RWPE1 (cell line): Measurements from ENCODE around the gene DCDC2C.

Experiments
- CTCF ChIA-PET: fragments of 350-600 bp; sonication (Branson Sonifier 250); formaldehyde crosslinking; extraction: SDS; loops from one replicate; lab custom pipeline; 2021; lab: Yijun Ruan, JAX
- POLR2A ChIA-PET: fragments of 400-600 bp; formaldehyde crosslinking; extraction: SDS; loops from one replicate; lab custom pipeline; 2020; ENCODE audit warnings: antibody characterized with exemption; ENCODE audit not compliant: low non-redundant PET; lab: Yijun Ruan, JAX
- DNase-seq: peaks from one replicate; pipeline ENCODE4 v3.0.0; 2012; ENCODE audit warnings: low spot score
- H3K27ac ChIP-seq: fragments of 450-650 bp; 2 replicates; pipeline ENCODE4 v1.5.1; 2017
- CTCF ChIP-seq: fragments of 450-650 bp; conservative IDR thresholded peaks from 2 replicates; pipeline ENCODE4 v1.5.1; 2017; ENCODE audit warnings: low read depth, mild to moderate bottlenecking

The DCDC2C gene

DNA sequence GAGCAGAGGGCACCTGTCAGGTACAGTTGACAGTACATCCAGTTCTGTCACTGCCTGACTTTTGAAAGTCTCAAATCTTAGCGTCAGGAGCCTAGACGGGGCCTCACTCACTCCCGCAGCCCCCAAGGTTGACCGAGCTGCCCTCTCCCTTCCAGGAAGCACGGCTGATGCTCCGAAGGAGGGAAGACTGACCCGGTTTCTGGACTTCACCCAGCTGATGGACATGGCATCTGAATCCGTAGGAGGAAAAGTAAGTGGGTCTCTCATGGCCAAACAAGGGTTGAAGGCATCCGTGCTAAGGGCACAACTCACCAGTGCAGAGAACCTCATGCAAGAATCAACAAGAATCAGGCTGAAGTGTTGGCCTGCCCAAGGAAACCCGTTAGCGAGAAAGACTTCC lies 32.4 kb upstream of the DCDC2C start:
- no peak for DNase-seq
- POLR2A ChIA-PET = no interaction called here
- no peak overlapping the region for H3K27ac ChIP-seq
- TF ChIP-seq CTCF = no peak
- CTCF ChIA-PET = interaction anchor here (0.6 to 0.7 kb wide), 2 partner anchors 69 to 1349 kb away, joined by 3 read pairs; no protein-coding TSS in a partner anchor

DNA sequence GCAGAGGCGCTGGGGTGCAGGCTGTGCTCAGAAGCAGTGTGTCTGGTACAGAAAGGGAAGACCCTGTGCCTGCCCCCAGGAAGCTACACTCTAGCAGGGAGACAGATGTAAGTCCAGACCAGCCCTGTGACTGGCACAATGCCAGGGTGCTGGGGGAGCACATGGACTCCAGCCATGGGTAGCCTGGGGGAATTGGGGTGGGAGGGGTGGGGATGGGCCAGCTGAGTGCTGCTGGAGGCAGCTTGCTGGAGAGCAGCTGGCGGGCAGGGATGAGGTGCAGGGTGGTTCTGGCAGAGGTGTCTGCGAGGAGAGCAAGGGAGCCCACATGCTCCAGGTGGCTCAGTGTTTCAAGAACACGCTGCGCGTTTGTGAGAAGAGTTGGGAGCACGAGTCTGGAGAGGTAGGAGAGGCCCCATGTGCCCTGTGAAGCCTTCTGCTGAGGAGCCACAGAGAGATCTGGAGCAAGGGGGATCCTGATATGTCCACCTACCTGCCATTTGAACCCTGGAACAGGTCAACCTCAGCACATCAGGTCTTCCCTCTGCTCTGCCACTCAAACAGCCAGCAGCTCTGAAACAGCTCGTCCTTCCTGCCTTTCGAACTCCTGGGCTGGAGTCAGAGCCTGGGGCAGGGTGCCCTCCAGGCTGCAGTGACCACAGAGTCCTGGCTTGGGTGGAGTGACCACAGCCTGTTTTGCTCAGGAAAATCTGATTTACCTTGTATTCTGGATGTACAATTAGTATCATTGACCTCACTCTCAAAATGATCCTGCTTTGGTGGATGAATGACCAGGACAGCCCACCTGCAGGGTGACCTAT lies 30.3 kb upstream of the DCDC2C start:
- no peak for TF ChIP-seq CTCF
- ChIA-PET POLR2A (no interaction called here), CTCF (no interaction called here)
- H3K27ac ChIP-seq = no peak overlapping the region
- DNase-seq = no peak

DNA sequence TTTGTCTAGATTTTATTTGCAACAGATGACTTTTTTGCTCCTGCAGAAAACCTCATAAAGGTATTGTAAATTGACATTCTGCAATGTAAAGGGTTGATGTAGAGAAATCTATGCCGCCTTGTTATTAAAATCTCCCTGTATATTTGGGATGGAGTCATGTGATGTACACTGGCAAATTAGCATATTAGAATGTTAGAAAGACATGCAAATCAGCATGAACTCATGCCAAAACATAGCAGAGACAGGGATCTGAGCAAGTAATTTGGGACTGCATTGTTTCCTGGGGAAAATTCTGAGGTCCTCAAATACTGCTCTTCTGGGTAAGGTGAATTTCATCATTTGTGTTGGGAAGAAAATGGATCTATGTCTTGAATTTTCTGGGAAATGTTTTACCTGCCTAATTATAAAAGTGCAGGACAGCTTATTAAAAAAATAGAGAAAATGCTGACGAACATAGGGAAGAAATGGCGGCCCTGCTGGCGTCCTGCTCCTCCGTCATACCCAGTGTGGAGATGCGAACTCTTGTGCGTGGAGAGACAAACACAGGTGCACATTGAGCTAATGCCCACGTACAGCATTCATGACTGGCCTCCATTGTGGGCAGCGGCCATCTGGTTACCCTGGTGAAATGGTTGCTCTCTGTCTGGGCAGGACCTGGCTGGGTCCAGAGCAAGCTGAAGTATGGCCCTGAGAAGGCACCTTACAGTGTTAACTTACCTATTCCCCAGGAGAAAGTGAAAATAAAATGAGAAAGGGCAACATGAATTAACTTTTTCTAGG lies 29.1 kb upstream of the DCDC2C start:
- no peak overlapping the region for H3K27ac ChIP-seq
- no peak for DNase-seq
- CTCF ChIA-PET = interaction anchor here (1.0 kb wide), 1 partner anchor 18 kb away, joined by 3 read pairs; no protein-coding TSS in a partner anchor
- POLR2A ChIA-PET = no interaction called here
- no peak for TF ChIP-seq CTCF

GRCh38 chr2:3675687-3676086 lies 27.7 kb upstream of the DCDC2C start:
- TF ChIP-seq CTCF = no peak
- ChIA-PET CTCF (no interaction called here), POLR2A (no interaction called here)
- H3K27ac ChIP-seq = no peak overlapping the region
- DNase-seq = no peak

GRCh38 chr2:3677436-3677835 lies 25.9 kb upstream of the DCDC2C start:
- no peak overlapping the region for H3K27ac ChIP-seq
- CTCF ChIA-PET = no interaction called here
- no peak for TF ChIP-seq CTCF
- no peak for DNase-seq
- POLR2A ChIA-PET = no interaction called here

GRCh38 chr2:3678212-3678611 lies 25.2 kb upstream of the DCDC2C start:
- no peak overlapping the region for H3K27ac ChIP-seq
- POLR2A ChIA-PET = no interaction called here
- DNase-seq = no peak
- TF ChIP-seq CTCF = no peak
- CTCF ChIA-PET = no interaction called here
